Gastrocnemius medialis (tissue), 4 donors: ENCODE data around the gene TBL1XR1. TPM values are rescaled to one million over a fixed set of nuclear protein-coding genes. Genes with fewer than 3 reads are reported as not detected.

Experiments
- ATAC-seq, 2 donors: fragments of 150-250 bp; one replicate each; pipeline ENCODE4 v1.9.1; 2016
- DNase-seq, 2 donors: peaks; one replicate each; pipeline ENCODE4 v3.0.0-alpha.2; 2019
- H3K27ac ChIP-seq, 4 donors: fragments of 200-600 bp; sonication (generic); 1 replicate in 1 of 4; 2 replicates in 3 of 4; pipeline ENCODE4 v1.5.1; 2016 to 2018; ENCODE audit warnings: mild to moderate bottlenecking in 2 of 4, moderate library complexity in 1 of 4
- H3K27me3 ChIP-seq, 3 donors: fragments of 200-600 bp; sonication (generic) in 2 of 3; 1 replicate in 1 of 3; 2 replicates in 2 of 3; pipeline versions ENCODE4 v1.5.1 to v1.6.0; 2016 to 2019; ENCODE audit warnings: mild to moderate bottlenecking in 1 of 3, moderate library complexity in 1 of 3
- H3K36me3 ChIP-seq, 2 donors: fragments of 200-600 bp; sonication (generic) in 1 of 2; one replicate each; pipeline ENCODE4 v1.5.1; 2017 to 2018
- H3K4me1 ChIP-seq, 2 donors: fragments of 200-600 bp; sonication (generic) in 1 of 2; one replicate each; pipeline ENCODE4 v1.5.1; 2016 to 2017; ENCODE audit warnings: mild to moderate bottlenecking in 2 of 2
- H3K4me3 ChIP-seq, 4 donors: fragments of 200-600 bp; sonication (generic) in 3 of 4; 1 replicate in 1 of 4; 2 replicates in 3 of 4; pipeline ENCODE4 v1.5.1; 2016 to 2019; ENCODE audit warnings: mild to moderate bottlenecking in 2 of 4
- H3K9me3 ChIP-seq, 3 donors: fragments of 200-600 bp; sonication (generic) in 2 of 3; 1 replicate in 1 of 3; 2 replicates in 2 of 3; pipeline ENCODE4 v1.5.1; 2016 to 2019
- CTCF ChIP-seq, 5 experiments: fragments of 450-650 bp in 3 of 5; fragments of 200-600 bp in 2 of 5; sonication (generic) in 2 of 5; IDR thresholded peaks in 4 of 5; conservative IDR thresholded peaks in 1 of 5; 1 replicate in 4 of 5; 2 replicates in 1 of 5; pipeline ENCODE4 v1.5.1; 2016 to 2019; ENCODE audit warnings: antibody characterized with exemption in 5 of 5, mild to moderate bottlenecking in 3 of 5, moderate library complexity in 3 of 5
- POLR2A ChIP-seq, 2 donors: fragments of 450-650 bp; IDR thresholded peaks; one replicate each; pipeline ENCODE4 v1.6.1; 2017; ENCODE audit warnings: antibody characterized with exemption in 2 of 2, mild to moderate bottlenecking in 2 of 2, moderate library complexity in 2 of 2
- in situ Hi-C, 4 donors: fragments of 200-750 bp; cut with MboI; loops; one replicate each; pipeline versions ENCODE4 v1.15.0 to v1.8.0; 2017; ENCODE audit warnings: low sequenced_read_pairs in 4 of 4
- intact Hi-C: fragments of 100-400 bp; cut with DNase I; formaldehyde crosslinking; loops from one replicate; pipeline ENCODE4 v1.15.1; 2023; ENCODE audit warnings: low total_unique reads
- total RNA-seq, 4 donors: library from RNA; depleted of rRNA; stranded (reverse); fragments of >200 nt; gene quantifications; one replicate each; pipeline versions ENCODE4 v1.1.0 to v1.2.3, GENCODE V29; 2016

The TBL1XR1 gene
- total RNA-seq, 4 donors from 2014 or later, result 35.9 to 77.8 (median 49.2) TPM

GRCh38 chr3:177066068-177066467, 131.2 kb downstream of the TBL1XR1 start:
- H3K9me3 ChIP-seq, result no peaks in the 10 kb centered on the region
- no peaks in the 10 kb centered on the region for H3K36me3 ChIP-seq
- no peak overlapping the region for H3K4me3 ChIP-seq
- no peak overlapping the region for H3K27ac ChIP-seq
- DNase-seq, result no peak
- intact Hi-C loops (no loop called here), in situ Hi-C loops (loop anchor here in 3 of 4 donors (25.0 kb wide), 2 partner anchors 121 to 296 kb away; partner anchors contain the start of gene TBL1XR1 (in 2 of the 3))
- no peak for ATAC-seq
- no peaks in the 10 kb centered on the region for H3K27me3 ChIP-seq
- peaks cover 72 to 86% of the 10 kb centered on the region in 2 donors for H3K4me1 ChIP-seq
- TF ChIP-seq CTCF (IDR thresholded peaks at IDR 0.05 in 4 of 5, conservative IDR thresholded peaks at IDR 0.05 in 1 of 5), result no peak
- TF ChIP-seq POLR2A (IDR thresholded peaks at IDR 0.05), result no peak

GRCh38 chr3:177065285-177066033, 131.8 kb downstream of the TBL1XR1 start:
- H3K36me3 ChIP-seq, result no peaks in the 10 kb centered on the region
- ATAC-seq, result no peak
- peaks cover 72 to 89% of the 10 kb centered on the region in 2 donors for H3K4me1 ChIP-seq
- TF ChIP-seq POLR2A (IDR thresholded peaks at IDR 0.05) (no peak), CTCF (IDR thresholded peaks at IDR 0.05 in 4 of 5, conservative IDR thresholded peaks at IDR 0.05 in 1 of 5) (no peak)
- no peaks in the 10 kb centered on the region for H3K27me3 ChIP-seq
- no peak for DNase-seq
- no peaks in the 10 kb centered on the region for H3K9me3 ChIP-seq
- intact Hi-C loops (no loop called here), in situ Hi-C loops (loop anchor here in 3 of 4 donors (25.0 kb wide), 2 partner anchors 122 to 297 kb away; partner anchors contain the start of gene TBL1XR1 (in 2 of the 3))
- no peak overlapping the region for H3K27ac ChIP-seq
- no peak overlapping the region for H3K4me3 ChIP-seq

GRCh38 chr3:177062052-177062732, 135.1 kb downstream of the TBL1XR1 start:
- intact Hi-C loops (no loop called here), in situ Hi-C loops (loop anchor here in 3 of 4 donors (25.0 kb wide), 2 partner anchors 125 to 300 kb away; partner anchors contain the start of gene TBL1XR1 (in 2 of the 3))
- peaks cover 54 to 83% of the 10 kb centered on the region in 2 donors for H3K4me1 ChIP-seq
- no peaks in the 10 kb centered on the region for H3K9me3 ChIP-seq
- no peak for DNase-seq
- H3K36me3 ChIP-seq, result no peaks in the 10 kb centered on the region
- TF ChIP-seq CTCF (IDR thresholded peaks at IDR 0.05 in 4 of 5, conservative IDR thresholded peaks at IDR 0.05 in 1 of 5) (no peak), POLR2A (IDR thresholded peaks at IDR 0.05) (no peak)
- no peak overlapping the region for H3K27ac ChIP-seq
- no peak for ATAC-seq
- H3K4me3 ChIP-seq, result no peak overlapping the region
- H3K27me3 ChIP-seq, result no peaks in the 10 kb centered on the region

- TF ChIP-seq CTCF (IDR thresholded peaks at IDR 0.05 in 4 of 5, conservative IDR thresholded peaks at IDR 0.05 in 1 of 5), result no peak
- ATAC-seq (no peak), DNase-seq (no peak)
- intact Hi-C loops (no loop called here), in situ Hi-C loops (loop anchor here in 3 of 4 donors (25.0 kb wide), 2 partner anchors 126 to 301 kb away; partner anchors contain the start of gene TBL1XR1 (in 2 of the 3))
- H3K27me3 ChIP-seq, result no peaks in the 10 kb centered on the region
- no peak overlapping the region for H3K27ac ChIP-seq
- H3K36me3 ChIP-seq, result no peaks in the 10 kb centered on the region
- H3K4me1 ChIP-seq, result peaks cover 52 to 83% of the 10 kb centered on the region in 2 donors
- H3K4me3 ChIP-seq, result no peak overlapping the region
- no peaks in the 10 kb centered on the region for H3K9me3 ChIP-seq
These were observed 135.9 kb downstream of the TBL1XR1 start for GRCh38 chr3:177061369-177061768.
